Hematopoietic multipotent progenitor cell treated with erythropoietin and hydrocortisone succinate and interleukin-3 and kit ligand, for 8 days (in vitro differentiated cells): Measurements from ENCODE around the gene DLG2.
"Not testable (repeated sequence)": the region's sequence is repeated elsewhere in the genome, so short reads cannot be mapped to it uniquely, and the experiment has no call there.

Experiments used
- DNase-seq: peaks from one replicate; pipeline ENCODE4 v3.0.0-alpha.2; 2015

The DLG2 gene

DNA sequence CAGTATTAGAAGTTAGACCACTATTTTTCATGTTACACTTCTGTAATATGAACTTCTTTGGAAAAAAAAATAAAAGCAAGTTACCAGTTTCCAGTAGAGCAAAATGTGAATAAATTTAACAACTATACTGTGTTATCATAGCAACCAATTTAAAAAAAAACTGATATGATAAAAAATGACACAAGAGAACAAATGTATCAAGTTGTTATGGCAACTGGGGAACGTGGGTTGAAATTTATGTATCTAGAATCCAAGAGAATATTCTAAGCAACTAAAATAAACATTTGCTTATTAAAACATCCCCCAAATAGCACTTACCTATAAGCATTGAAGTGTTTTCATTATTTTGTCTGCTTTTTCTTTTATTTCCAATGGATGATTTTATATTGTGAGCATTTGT, 442.4 kb downstream of the DLG2 start:
- no peak for DNase-seq

DNA sequence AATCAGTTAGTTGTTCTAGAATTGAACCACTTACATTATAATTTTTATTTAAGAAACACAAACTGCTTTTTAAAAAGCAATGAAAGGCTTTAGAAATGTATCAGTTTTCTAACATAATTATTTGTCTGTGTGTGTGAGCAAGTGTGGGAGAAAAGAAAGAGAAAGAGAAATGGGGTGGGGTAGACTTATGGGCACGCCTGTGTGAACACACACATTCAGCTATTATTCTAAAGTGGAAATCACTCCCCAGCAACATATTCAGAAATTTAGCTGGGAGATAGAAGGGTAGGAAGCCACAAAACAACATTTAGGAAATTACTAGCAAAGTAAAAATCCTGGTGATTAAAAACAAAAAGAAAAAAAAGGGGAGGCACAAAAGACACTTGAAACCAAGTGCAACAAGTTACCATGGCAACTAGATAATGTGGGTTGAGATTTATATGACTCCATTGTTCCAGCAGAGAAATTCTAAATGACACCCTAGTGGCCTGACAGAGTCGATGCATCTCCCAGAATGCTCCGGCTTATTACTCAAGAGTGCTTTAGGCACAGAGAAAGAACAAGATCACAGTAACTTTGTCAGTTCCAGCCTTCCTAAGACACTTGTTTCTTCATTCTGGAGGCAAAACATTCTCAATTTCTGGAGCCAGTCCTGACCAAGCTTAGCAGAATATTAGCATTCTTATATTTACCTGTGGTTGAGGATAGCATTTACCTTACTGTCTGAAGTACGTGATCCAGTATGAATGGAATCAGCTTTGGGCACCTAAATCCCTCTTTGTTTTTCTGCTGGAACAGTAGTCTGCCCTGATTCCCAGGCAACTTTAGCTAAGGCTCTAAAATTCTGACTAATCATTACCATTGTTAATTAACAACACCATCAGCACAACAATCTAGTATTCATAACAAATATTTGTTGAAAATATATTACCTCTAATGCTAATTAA, 444.4 kb downstream of the DLG2 start:
- peak; percentile 1 for DNase-seq

DNA sequence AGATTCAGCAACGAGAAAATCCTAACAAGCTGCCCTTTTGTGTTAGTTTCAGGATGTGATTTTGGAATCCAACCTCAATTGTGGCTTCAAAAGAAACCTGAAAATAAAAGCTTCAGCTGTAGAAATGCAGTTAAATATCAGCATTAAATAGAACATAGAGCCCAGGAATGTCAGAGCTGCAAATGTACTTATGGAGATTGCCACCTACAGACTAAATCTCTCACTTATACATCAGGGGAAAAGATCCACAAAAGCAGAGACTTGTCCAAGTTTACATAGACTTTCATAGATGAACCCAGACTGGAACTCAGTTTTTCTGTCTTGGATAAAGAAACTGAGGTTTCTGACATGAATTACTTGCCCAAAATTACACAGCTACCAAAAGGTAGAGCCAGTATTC, 446.6 kb downstream of the DLG2 start:
- DNase-seq: no peak

DNA sequence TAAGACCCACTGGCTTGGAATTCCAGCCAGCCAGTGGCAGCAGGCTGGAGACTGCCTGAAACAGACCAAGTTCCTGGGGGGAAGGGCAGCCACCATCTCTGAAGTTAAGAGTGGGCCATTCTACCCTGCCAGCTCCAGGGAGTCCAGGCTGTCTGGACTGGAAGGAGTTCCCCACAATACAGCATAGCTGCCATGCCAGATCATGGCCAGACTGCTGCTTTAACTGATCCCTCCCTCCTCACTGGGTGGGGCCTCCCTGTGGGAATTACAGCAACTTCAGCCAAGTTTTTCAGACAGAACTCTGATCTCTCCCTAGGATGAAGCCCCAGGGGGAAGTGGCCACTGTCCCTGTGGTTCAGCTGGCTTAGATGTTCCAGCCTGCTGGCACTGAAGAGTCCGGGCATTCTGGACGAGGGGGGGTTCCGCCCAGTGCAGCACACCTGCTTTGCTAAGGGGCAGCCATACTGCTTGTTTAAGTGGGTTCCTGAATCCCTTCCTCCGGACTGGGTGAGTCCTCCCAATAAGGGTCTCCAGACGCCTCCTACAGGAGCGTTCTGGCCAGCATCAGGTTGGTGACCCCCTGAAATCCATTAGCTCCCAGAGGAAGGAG, 455.4 kb downstream of the DLG2 start:
- no peak for DNase-seq

DNA sequence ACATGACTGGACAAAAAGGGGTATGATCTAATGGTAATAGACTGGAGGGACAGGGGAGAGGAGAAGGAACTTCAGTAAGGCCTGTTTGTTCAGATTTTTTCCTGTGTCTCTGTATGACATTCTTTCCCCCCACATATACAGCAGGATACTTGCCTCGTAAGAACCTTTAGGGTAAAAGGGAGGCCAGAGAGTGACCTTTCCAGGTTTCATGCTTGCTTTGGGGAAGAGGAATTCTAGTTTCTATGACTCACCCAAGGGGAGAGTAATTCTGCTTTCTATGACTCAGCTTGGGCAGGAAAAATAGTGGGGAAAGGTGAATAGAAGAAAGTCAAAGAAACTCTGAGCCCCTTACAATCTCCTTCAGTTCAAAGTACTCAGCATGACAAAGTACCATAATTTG, 457.0 kb downstream of the DLG2 start:
- no peak for DNase-seq

DNA sequence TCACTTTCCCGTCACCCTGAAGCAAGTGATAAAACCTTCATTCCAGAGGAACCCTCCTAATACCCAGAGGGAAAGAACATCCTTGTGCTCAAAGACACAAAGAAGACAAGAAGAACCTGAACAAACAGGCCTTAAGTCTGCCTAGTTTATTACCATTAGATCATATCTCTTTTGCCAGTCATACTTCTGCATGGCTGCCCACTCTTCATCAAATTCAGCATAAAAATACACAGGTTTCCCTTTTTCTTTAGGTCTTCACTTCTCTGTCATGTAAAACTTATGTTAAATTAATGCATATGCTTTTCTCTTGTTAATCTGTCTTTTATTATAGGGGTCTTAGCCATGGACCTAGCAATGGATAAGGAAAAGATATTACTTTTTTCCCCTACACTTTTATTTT, 459.7 kb downstream of the DLG2 start:
- DNase-seq: no peak

DNA sequence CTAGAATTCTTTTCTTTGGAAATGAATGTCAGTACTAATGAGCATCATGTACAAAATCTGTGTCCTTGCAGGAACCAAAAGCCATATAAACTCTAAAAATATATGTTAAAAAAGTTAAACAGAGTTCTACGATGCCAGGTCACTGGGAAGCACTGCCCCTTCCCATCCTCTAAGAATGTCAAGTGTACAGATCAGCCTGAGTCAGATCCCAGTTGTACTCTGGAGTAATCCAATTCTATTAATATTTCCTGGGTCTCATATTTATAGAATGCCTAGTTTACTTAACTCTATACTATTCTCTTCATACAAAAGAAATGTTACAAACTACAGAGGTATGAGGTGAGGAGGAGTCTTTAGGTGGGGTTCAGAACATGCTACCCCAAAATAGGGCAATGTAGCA, 460.1 kb downstream of the DLG2 start:
- DNase-seq: no peak

DNA sequence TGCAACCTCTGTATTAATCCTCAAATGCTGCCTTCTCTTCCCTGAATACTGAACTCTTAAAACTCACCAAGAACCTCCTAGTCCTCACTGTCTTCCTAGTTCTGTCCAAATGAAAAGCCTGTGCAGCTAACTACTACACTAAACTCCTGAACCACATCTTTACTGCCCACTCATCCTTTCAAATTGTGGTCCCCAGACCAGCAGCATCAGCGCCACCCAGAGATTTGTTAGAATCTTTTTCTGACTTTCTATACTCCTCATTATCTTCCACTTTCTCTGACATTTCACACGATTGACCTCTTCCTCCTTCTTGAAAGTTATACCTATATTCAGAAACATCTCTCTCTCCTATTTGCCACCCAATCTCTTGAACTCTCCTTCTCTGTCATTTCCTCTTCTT, 461.3 kb downstream of the DLG2 start:
- DNase-seq: no peak

DNA sequence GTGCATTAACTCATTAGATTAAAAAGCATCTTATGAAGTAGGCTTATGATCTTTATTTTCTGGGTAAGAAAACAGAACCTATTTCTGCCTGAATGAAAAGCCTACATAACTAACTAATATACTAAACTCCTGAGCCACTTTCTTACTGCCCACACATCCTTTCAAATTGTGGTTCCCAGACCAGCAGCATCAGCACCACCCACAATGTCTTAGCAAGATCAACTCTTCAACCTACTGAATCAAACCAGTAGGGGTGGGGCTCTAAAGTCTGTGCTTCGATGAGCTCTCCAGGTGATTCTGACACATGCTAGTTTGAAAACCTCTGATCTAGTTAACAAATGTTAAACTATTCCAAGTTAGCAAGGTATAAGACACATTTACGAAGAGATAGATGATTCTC, 462.4 kb downstream of the DLG2 start:
- DNase-seq: no peak

DNA sequence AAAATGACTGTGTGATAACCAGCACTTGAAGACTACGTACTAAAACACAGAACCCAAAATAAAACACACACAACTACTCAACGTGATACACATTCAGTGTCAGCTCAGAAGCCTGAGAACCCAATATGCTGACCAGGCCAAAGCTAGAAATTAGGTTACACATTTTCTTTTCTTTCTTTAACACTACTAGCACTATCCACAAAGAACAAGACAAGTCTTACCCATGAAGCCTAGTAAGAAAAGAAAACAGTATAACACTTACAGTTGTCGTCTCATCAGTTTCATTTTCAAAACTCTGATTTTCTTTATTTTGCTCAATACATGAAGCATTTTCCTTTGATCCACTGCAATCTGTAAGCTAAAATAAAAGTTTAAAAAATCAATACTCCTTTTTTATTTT, 472.9 kb downstream of the DLG2 start:
- DNase-seq: no peak

DNA sequence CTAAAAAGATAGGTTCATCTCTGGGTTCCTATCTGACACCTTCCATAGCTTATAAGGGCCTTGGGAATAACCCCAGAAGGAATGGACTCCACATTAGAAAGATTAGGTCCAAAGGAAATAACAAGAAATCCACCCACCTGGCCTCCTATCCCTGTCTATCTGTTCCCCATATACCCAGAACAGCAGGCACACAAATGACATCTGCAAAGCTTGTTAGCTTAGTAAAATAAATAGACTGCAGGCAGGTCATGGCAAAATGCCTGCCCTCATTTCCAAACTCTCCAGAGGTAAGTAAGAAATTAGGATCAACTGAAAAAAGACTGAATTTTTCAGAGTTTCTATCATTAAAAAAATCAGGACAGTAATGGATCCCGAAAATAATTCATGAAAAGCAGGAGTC, 489.5 kb downstream of the DLG2 start:
- DNase-seq: no peak

DNA sequence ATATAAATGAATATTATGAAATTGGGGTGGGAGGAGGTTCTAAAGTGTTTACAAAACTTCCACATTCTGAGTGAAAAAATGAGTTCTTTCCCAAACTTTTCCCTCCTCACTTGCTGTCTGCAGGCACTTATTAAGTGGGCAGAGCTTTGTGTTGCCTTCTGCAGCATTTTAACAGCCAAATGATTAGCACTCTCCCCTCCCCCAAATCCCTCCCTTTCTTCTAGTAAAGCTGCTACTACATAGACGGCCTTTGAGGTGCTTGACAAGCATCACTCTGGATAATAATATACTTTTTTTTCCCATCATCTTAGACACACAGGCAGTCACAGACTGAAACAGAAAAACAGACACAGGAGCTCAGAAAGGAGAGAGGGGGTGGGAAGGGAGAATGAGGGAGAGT, 493.5 kb downstream of the DLG2 start:
- no peak for DNase-seq

DNA sequence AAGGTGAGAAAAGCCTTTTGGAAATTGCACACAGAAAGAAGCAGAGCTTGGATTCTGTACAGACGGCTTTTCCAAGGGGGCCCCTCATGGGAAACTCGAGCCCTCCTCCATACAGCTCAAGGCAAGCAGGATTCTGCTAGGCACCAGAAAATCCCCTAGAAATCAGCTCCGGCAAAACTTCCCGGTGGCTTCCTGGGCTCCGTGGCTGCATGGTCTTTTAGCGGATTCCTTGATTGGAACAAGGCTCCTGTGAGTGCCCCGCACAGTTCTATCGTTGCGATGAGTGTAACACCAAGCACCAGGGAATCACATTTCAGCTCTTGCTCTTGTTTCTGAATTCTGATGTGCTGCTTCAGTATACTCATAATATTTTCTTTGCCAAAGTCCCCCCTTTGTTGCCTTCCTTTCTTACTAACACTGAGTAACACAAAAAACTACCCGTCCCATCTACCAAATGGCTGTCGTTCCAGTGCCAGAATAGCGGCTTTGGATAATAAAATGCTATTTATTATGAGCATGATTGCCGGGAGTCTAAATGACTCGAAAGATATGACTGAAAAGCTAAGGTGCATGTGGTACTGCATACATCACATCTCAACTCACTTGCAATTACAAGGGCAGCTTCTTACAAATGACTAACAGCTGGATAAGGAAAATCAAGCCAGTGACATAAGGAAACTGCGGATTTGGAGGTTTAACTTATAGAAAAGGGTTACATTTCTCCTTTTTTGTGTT, 494.1 kb downstream of the DLG2 start:
- DNase-seq: no peak

DNA sequence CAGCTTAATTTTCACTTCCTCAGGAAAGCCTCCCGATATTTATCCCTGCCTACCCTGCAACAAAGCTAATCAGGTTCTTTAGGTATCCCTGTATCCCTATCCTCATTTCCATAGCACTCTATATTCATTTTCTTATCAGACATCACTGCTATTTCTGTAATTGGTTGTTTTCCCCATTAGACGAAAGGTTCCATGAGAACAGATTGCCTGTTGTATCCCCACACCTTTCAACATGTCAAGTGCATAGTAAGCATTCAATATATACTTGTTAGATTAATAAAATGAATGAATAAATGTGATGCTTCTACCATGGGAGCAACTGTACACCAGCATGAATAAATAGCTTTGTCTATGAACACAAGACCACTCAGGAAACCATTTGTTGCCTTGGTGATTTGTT, 499.8 kb downstream of the DLG2 start:
- no peak for DNase-seq

DNA sequence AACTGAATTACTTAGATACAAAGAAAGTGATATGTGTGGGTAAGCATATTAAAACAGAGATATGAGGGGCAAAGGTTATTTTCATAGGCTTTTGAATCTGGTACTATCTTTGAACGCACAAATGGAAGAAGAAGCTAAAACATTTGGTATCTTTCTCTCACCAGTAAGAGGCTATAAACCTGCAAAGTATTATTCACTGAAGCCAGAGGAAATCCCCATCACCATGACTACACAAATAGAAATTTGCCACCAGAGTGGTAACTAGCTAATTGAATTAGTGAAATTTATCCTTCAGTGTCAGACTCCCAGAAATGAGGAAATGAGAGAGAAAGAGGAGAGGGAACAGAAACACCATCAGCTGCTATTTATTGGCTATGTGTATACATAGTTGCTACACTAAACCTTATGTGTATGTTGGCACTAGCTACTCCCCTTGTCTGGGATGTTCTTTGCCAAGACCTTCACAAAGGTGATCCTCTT, 503.4 kb downstream of the DLG2 start:
- no peak for DNase-seq

DNA sequence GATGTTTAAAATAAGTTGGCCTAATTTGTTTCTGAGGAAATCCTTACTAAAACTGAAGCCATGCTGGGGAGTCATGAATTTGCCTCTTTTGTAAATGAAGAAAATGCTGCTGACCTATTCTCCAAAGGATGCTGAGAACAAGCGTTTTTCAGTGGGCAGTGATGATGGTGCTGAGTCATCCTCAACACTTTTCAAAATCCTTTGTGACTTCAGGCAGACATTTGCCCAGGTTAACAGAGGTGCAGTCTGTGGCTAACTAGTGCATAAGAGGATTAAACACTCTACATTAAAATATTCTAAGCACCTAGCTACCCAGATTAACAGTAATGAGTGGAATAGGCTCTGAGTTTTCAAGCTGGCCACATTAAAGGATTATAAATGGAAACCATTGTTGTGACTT, 509.0 kb downstream of the DLG2 start:
- DNase-seq: no peak

DNA sequence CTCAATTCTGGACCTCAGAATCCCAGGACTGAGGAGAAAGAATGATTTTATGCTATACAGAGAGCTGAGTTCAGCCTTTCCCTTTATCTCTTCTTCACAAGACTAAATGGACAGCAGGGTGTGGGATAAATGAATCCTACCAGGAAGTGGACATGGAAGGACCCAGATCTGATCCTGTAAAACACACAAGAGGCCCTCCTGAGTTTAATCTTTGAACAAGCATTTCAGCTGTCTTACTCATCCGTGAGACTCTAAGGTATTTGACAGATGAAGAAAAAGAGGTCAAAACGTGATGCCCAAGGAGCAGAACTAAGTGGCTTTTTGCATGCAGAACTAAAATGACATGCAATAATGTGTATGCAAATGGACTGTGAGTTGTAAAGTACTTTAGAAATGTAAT, 511.3 kb downstream of the DLG2 start:
- no peak for DNase-seq

DNA sequence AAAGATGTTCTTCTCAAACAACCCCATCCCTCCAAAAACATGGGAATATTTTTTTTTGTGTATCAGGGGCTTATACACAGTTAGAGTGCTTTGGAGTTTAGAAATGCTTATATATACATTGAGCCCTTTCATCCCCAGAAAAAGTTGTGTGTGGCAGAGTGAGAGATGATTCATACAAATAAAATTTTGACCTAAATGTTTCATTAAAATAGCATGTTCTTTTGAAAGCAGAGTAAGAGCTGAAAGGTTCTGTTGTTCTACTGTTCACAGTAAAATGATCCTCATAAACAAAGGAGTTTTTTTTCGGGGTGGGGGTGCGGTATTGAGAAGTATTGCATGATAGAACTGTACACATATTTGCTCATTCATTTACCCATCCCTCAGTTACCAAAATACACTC, 512.4 kb downstream of the DLG2 start:
- no peak for DNase-seq

DNA sequence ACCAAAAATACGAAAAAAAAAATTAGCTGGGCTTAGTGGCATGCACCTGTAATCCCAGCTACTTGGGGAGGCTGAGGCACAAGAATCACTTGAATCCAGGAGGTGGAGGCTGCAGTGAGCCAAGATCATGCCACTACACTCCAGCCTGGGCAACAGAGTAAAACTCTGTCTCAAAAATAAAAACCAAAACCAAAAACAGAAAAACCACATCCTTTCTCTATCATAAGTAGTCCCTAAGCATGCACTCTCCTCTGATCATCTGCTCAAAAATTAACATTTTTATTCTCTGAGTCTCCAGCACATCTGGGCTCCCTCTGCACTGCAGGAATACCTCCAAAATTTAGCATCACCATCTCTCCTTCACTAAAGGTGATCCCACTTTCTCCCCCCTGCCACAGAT, 516.9 kb downstream of the DLG2 start:
- not testable (repeated sequence) for DNase-seq

DNA sequence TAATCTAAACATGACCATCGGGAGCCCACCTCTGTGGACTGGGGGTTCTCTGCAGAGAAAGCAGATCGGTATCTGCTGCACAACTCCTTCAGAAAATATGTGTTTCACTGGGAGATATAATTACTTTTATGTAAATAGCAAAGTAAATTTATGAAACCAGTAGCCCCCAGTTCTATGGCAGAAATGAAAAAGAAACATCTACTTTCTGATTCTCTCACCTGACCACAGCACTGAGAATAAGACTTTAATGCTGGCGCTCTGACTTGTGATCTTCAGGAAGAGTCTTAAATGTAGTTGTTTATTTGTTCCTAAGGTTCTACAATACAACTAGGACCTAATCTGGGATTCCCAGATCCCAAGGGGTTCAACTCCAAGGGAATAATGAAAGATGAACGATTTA, 518.0 kb downstream of the DLG2 start:
- DNase-seq: no peak

DNA sequence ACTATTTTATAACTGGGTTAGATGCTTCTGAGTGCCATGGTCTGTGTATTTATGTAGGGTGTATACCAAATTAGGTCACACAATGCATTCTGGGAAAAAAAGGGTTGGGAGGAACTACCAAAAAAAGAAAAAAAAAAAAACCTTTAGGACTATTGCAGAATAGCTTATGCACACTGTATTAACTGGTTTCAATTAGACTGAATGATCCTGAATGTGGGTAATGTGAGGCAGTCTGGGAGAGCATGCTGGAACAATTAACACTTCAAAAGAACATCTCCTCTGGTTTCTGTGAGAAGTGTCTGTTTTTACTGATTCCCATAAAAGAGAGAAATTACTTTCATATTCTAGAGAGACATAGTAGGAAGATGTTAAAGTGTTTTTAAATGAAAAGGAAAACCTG, 521.3 kb downstream of the DLG2 start:
- no peak for DNase-seq

DNA sequence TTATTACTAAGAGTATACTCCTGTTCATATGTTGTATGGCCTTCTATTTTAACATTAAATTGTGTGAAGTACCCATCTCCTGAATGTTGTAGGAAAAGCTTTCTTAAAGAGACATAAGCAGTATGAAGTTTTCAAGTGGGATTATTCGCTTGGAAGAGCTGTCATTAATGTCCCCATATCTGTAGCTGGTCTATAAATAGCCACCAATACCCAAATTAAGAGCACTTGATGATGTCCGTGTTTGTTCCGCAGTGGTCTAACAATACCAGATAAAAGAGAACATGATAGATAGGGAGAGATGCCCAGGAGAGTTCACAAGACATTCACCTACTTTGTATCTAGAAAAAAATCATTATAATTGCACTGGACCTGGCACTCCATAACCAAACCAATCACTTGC, 527.6 kb downstream of the DLG2 start:
- no peak for DNase-seq

DNA sequence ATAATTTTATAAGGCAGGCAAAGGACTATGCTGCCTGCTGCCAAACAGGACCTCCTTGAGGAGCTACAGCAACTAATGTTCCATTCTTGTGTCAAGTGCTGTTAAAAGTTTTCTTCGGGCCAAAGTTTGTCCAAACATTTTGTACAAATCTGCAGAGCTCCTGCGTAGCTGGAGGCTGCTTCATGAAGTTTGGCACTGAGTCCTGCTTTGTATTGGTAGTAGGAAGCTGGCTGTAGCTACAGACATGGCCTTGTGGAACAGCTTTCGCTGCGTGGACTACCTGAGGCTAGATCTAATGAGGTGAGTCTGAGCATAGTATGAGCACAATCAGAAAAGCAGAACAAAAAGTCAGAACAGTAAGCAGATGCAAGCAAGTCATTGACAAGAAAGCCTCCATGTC, 528.1 kb downstream of the DLG2 start:
- DNase-seq: no peak

DNA sequence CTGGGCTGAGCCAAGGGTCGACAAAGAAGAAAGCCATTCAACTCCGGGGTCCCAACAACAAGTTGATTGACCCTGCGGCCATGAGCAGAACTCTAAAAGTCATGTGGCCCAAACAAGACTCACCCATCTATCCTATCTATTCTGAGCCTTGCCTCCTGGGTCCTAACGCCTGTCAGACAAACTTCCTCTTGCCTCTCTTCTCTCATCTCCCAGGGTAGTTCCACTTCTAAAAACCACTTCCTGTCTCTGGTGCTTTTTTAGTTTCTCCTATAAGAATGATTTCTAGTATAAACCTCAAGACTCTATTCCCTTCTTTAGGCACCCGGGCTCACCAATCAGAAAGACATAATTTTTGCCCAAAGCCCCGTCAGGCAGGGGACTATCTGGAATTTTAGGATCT, 530.2 kb downstream of the DLG2 start:
- no peak for DNase-seq
